H54 (cell line): ENCODE results near the gene DLG2.

Source experiments
- DNase-seq: peaks from one replicate; pipeline ENCODE4 v3.0.0; 2011; ENCODE audit warnings: low spot score, mixed read lengths; ENCODE audit not compliant: insufficient read length
- FAIRE-seq: peaks from 3 replicates; lab custom pipeline; 2011; peaks lifted over from hg19 to GRCh38; lab: Jason Lieb, UNC
- POLR2A ChIP-seq: IDR thresholded peaks from 2 replicates; pipeline ENCODE4 v1.6.1; 2011; ENCODE audit warnings: low read depth, mild to moderate bottlenecking, low read length

DLG2 gene

GRCh38 chr11:83938148-83938547, 1689.0 kb downstream of the DLG2 start:
- FAIRE-seq (no peak), DNase-seq (no peak)
- no peak for TF ChIP-seq POLR2A

- no peak for FAIRE-seq
- DNase-seq, result no peak
- no peak for TF ChIP-seq POLR2A
These were observed 1694.1 kb downstream of the DLG2 start for GRCh38 chr11:83933008-83933407.

GRCh38 chr11:83927422-83927821, 1699.7 kb downstream of the DLG2 start:
- TF ChIP-seq POLR2A, result no peak
- FAIRE-seq (no peak), DNase-seq (no peak)

- DNase-seq, result no peak
- no peak for FAIRE-seq
- no peak for TF ChIP-seq POLR2A
These were observed 1702.2 kb downstream of the DLG2 start for GRCh38 chr11:83924795-83925542.

- FAIRE-seq, result no peak
- no peak for TF ChIP-seq POLR2A
- DNase-seq, result no peak
These were observed 1703.2 kb downstream of the DLG2 start for GRCh38 chr11:83923961-83924360.

- TF ChIP-seq POLR2A, result no peak
- FAIRE-seq (no peak), DNase-seq (no peak)
These were observed 1704.2 kb downstream of the DLG2 start for GRCh38 chr11:83922953-83923352.

GRCh38 chr11:83922318-83922717, 1704.8 kb downstream of the DLG2 start:
- DNase-seq (no peak), FAIRE-seq (no peak)
- no peak for TF ChIP-seq POLR2A

GRCh38 chr11:83921447-83922192, 1705.5 kb downstream of the DLG2 start:
- no peak for DNase-seq
- no peak for FAIRE-seq
- TF ChIP-seq POLR2A, result no peak

- no peak for FAIRE-seq
These were observed 1708.7 kb downstream of the DLG2 start for GRCh38 chr11:83918476-83918875.

GRCh38 chr11:83914995-83915394, 1712.1 kb downstream of the DLG2 start:
- DNase-seq, result no peak
- TF ChIP-seq POLR2A, result no peak
- no peak for FAIRE-seq

More at GRCh38 chr11:83918476-83918875, 1708.7 kb downstream of the DLG2 start:
- DNase-seq, result no peak
- no peak for TF ChIP-seq POLR2A

- no peak for TF ChIP-seq POLR2A
- no peak for FAIRE-seq
- no peak for DNase-seq
These were observed 1717.3 kb downstream of the DLG2 start for GRCh38 chr11:83909579-83910534.

- FAIRE-seq, result no peak
- TF ChIP-seq POLR2A, result no peak
- DNase-seq, result no peak
These were observed 1718.8 kb downstream of the DLG2 start for GRCh38 chr11:83908298-83908856.

GRCh38 chr11:83895516-83895915, 1731.6 kb downstream of the DLG2 start:
- TF ChIP-seq POLR2A, result no peak
- no peak for DNase-seq
- FAIRE-seq, result no peak
